Liver (tissue), 3 donors: ENCODE data around the gene NAT16.

Source experiments
- CTCF ChIP-seq: fragments of 150-350 bp; IDR thresholded peaks from 2 replicates; pipeline ENCODE4 v1.5.1; 2017; ENCODE audit warnings: improper control_type of control experiment, low read depth, low read length; ENCODE audit not compliant: missing input control
- JUND ChIP-seq, 2 donors: IDR thresholded peaks; 2 replicates each; pipeline ENCODE4 v1.6.1; 2016; ENCODE audit warnings: antibody characterized with exemption in 2 of 2
- donor health status: healthy.
- donor health status: healthy.

- TF ChIP-seq CTCF (no peak), JUND (IDR thresholded peaks at IDR 0.05) (no peak)
Measured at GRCh38 chr7:101206665-101207042, 26.6 kb upstream of the NAT16 start.
